Measurements from ENCODE around the gene FANCE. TPM values are rescaled to one million over a fixed set of nuclear protein-coding genes. Genes with fewer than 3 reads are reported as not detected.

Gene FANCE
- total and polyA plus RNA-seq, 2 donors (not counting 1 experiment from before 2014, with no cell fraction given), result 9.2 to 12.8 TPM

- no peak overlapping the region for H3K4me2 ChIP-seq (replicated peaks; ENCODE audit: low read depth, low read length, poor library complexity, severe bottlenecking)
- H3K27me3 ChIP-seq (replicated peaks in 1 of 4; ENCODE audit: control extremely low read depth in 1 of 4, control insufficient read depth in 3 of 4, insufficient read depth in 4 of 4, low read length in 3 of 4), result no peaks in the 10 kb centered on the region
- ATAC-seq (ENCODE audit: low read depth) (no peak), DNase-seq (no peak)
- peaks cover 3 to 11% of the 10 kb centered on the region in 2 donors for H3K4me1 ChIP-seq (ENCODE audit: control insufficient read depth in 2 of 2, insufficient read depth in 2 of 2, low read length in 2 of 2)
- no peaks in the 10 kb centered on the region for H3K79me2 ChIP-seq (ENCODE audit: control insufficient read depth, insufficient read depth, low read length)
- peaks cover 12 to 68% of the 10 kb centered on the region in 2 experiments for H3K36me3 ChIP-seq (replicated peaks in 1 of 2; ENCODE audit: control extremely low read depth in 1 of 2, control insufficient read depth in 1 of 2, extremely low read depth in 1 of 2, insufficient read depth in 2 of 2, low read length in 1 of 2)
- no peak overlapping the region for H2AFZ ChIP-seq (ENCODE audit: insufficient read depth, low read depth, low read length, poor library complexity, severe bottlenecking)
- 58% methylated on average over 13 of the region's 14 CpGs for WGBS (ENCODE audit: insufficient coverage)
- no peak overlapping the region for H3K27ac ChIP-seq (ENCODE audit: low read length in 2 of 2)
- Mint-ChIP-seq H3K9me3 (ENCODE audit: insufficient read depth) (no peaks in the 10 kb centered on the region), H3K4me3 (no peak overlapping the region), H3K27me3 (no peaks in the 10 kb centered on the region), H3K4me1 (peaks cover 13% of the 10 kb centered on the region), H3K27ac (no peak overlapping the region)
- no peak for TF ChIP-seq CTCF (IDR thresholded peaks at IDR 0.05)
- no peak for TF ChIP-seq EZH2 (IDR thresholded peaks at IDR 0.05; ENCODE audit: borderline replicate concordance, insufficient read depth, low read depth, low read length, poor library complexity, severe bottlenecking)
- ChIA-PET CTCF (interaction anchor here (1.9 kb wide), 1 partner anchor 76 kb away, joined by 10 read pairs; the partner anchor contains the start of gene PPARD), POLR2A (no interaction called here)
- H4K20me1 ChIP-seq (ENCODE audit: control insufficient read depth, insufficient read depth, low read length, poor library complexity, severe bottlenecking), result peaks cover 6% of the 10 kb centered on the region
- no peaks in the 10 kb centered on the region for H3K9me3 ChIP-seq (ENCODE audit: control extremely low read depth in 1 of 3, control insufficient read depth in 2 of 3, insufficient read depth in 1 of 3, low read length in 2 of 3)
- H3K9ac ChIP-seq (ENCODE audit: low read length), result no peak overlapping the region
- intact Hi-C loops (cut with micrococcal nuclease), result no loop called here
- no peak overlapping the region for H3K4me3 ChIP-seq (ENCODE audit: control extremely low read depth in 1 of 5, extremely low read depth in 1 of 5, insufficient read depth in 1 of 5, low read depth in 2 of 5, low read length in 4 of 5)
Observed at GRCh38 chr6:35417979-35418661, 34.0 kb upstream of the FANCE start.

GRCh38 chr6:35419417-35419816 is 32.7 kb upstream of the FANCE start:
- DNase-seq (no peak), ATAC-seq (ENCODE audit: low read depth) (no peak)
- whole genome bisulfite sequencing (ENCODE audit: insufficient coverage), result 0% methylated on average over 2 of the region's 5 CpGs
- H3K27ac Mint-ChIP-seq, result no peak overlapping the region
- Histone ChIP-seq H3K9me3 (ENCODE audit: control extremely low read depth in 1 of 3, control insufficient read depth in 2 of 3, insufficient read depth in 1 of 3, low read length in 2 of 3) (no peaks in the 10 kb centered on the region), H4K20me1 (ENCODE audit: control insufficient read depth, insufficient read depth, low read length, poor library complexity, severe bottlenecking) (peaks cover 6% of the 10 kb centered on the region), H3K27me3 (replicated peaks in 1 of 4; ENCODE audit: control extremely low read depth in 1 of 4, control insufficient read depth in 3 of 4, insufficient read depth in 4 of 4, low read length in 3 of 4) (no peaks in the 10 kb centered on the region), H3K9ac (ENCODE audit: low read length) (no peak overlapping the region), H3K27ac (ENCODE audit: low read length in 2 of 2) (no peak overlapping the region), H2AFZ (ENCODE audit: insufficient read depth, low read depth, low read length, poor library complexity, severe bottlenecking) (no peak overlapping the region), H3K36me3 (replicated peaks in 1 of 2; ENCODE audit: control extremely low read depth in 1 of 2, control insufficient read depth in 1 of 2, extremely low read depth in 1 of 2, insufficient read depth in 2 of 2, low read length in 1 of 2) (peaks cover 12 to 64% of the 10 kb centered on the region in 2 experiments), H3K79me2 (ENCODE audit: control insufficient read depth, insufficient read depth, low read length) (no peaks in the 10 kb centered on the region), H3K4me3 (ENCODE audit: control extremely low read depth in 1 of 5, extremely low read depth in 1 of 5, insufficient read depth in 1 of 5, low read depth in 2 of 5, low read length in 4 of 5) (no peak overlapping the region), H3K4me2 (replicated peaks; ENCODE audit: low read depth, low read length, poor library complexity, severe bottlenecking) (no peak overlapping the region), H3K4me1 (ENCODE audit: control insufficient read depth in 2 of 2, insufficient read depth in 2 of 2, low read length in 2 of 2) (peaks cover 3 to 11% of the 10 kb centered on the region in 2 donors)
- no peaks in the 10 kb centered on the region for H3K27me3 Mint-ChIP-seq
- no peak overlapping the region for H3K4me3 Mint-ChIP-seq
- ChIA-PET CTCF (interaction anchor here (0.9 to 2.0 kb wide), 4 partner anchors 29 to 78 kb away, joined by 3 to 10 read pairs (median 6); partner anchors contain the start of gene PPARD), POLR2A (no interaction called here)
- H3K4me1 Mint-ChIP-seq, result peaks cover 13% of the 10 kb centered on the region
- TF ChIP-seq CTCF (IDR thresholded peaks at IDR 0.05) (no peak), EZH2 (IDR thresholded peaks at IDR 0.05; ENCODE audit: borderline replicate concordance, insufficient read depth, low read depth, low read length, poor library complexity, severe bottlenecking) (no peak)
- intact Hi-C loops (cut with micrococcal nuclease), result no loop called here
- H3K9me3 Mint-ChIP-seq (ENCODE audit: insufficient read depth), result no peaks in the 10 kb centered on the region

Data from B cell (primary cell).